Dendritic cell treated with granulocyte-macrophage colony-stimulating factor and Interleukin-4, amounts not matched to agents 40 ng/mL and 50 ng/mL, for 4 days (primary cell): Measurements from ENCODE around the gene PHC2.
"Not testable (repeated sequence)": the region's sequence is repeated elsewhere in the genome, so short reads cannot be mapped to it uniquely, and the experiment has no call there.

Experiments
- H3K27ac Mint-ChIP-seq: one replicate; pipeline ENCODE4 v1.8.0; 2022; ENCODE audit warnings: mild to moderate bottlenecking, mixed read lengths
- H3K27me3 Mint-ChIP-seq: one replicate; pipeline ENCODE4 v1.8.0; 2022; ENCODE audit warnings: mild to moderate bottlenecking, mixed read lengths
- H3K36me3 Mint-ChIP-seq: one replicate; pipeline ENCODE4 v1.8.0; 2022; ENCODE audit warnings: low read depth, mixed read lengths
- H3K4me1 Mint-ChIP-seq: one replicate; pipeline ENCODE4 v1.8.0; 2022; ENCODE audit warnings: low read depth, mixed read lengths
- H3K4me3 Mint-ChIP-seq: one replicate; pipeline ENCODE4 v1.8.0; 2022; ENCODE audit warnings: mild to moderate bottlenecking, moderate library complexity, mixed read lengths
- H3K9me3 Mint-ChIP-seq: one replicate; pipeline ENCODE4 v1.8.0; 2022; ENCODE audit warnings: mixed read lengths
- intact Hi-C: fragments of 100-400 bp; cut with micrococcal nuclease; formaldehyde crosslinking; loops from one replicate; pipeline ENCODE4 v1.15.0; 2022

Gene PHC2

DNA sequence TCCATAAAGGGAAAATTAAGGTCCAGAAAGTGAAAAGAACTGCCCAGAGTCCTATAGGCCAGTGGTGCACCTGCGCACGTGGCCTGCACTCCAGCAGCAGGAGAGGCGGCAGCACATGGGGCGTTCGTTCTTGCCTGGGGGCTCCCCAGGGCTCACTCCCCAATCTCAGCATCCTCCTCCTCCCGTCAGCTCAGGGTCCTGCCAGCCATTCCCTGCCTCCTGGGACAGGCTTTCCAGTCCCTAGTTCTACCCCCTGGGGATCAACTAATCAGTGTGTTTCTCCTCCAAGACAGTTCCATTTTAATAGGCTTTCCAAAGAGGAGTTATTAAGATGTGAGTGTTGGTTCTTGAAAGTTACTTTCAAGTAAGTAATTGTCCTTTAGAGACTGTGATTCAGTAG lies 108.8 kb downstream of the PHC2 start:
- Mint-ChIP-seq H3K27ac (no peak overlapping the region), H3K27me3 (peaks cover 9% of the 10 kb centered on the region), H3K4me3 (no peak overlapping the region), H3K4me1 (peaks cover 17% of the 10 kb centered on the region), H3K9me3 (no peaks in the 10 kb centered on the region), H3K36me3 (peaks cover 39% of the 10 kb centered on the region)
- intact Hi-C loops, result no loop called here

DNA sequence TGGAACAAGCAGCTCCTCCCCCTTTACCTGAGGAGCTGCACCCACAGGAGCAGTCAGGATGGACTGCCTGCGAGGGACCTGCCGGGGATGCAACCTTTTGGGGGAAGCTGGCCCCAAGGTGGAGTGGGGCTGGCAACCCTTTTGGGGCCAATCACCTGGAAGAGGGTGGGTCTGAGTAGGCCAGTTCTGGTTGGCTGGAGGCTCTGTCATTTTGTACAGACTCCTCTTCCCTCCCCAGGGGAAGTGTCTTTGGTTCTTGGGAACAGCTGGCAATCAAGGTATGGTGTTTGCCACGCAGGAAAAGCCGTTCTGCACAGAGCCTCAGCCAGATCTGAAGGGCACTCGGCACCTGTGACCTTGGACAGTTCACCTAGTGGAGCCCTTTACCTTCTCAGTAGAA lies 109.7 kb downstream of the PHC2 start:
- Mint-ChIP-seq H3K4me1 (peaks cover 8% of the 10 kb centered on the region), H3K27ac (no peak overlapping the region), H3K27me3 (peaks cover 16% of the 10 kb centered on the region), H3K36me3 (peaks cover 36% of the 10 kb centered on the region), H3K4me3 (no peak overlapping the region), H3K9me3 (no peaks in the 10 kb centered on the region)
- intact Hi-C loops, result no loop called here

DNA sequence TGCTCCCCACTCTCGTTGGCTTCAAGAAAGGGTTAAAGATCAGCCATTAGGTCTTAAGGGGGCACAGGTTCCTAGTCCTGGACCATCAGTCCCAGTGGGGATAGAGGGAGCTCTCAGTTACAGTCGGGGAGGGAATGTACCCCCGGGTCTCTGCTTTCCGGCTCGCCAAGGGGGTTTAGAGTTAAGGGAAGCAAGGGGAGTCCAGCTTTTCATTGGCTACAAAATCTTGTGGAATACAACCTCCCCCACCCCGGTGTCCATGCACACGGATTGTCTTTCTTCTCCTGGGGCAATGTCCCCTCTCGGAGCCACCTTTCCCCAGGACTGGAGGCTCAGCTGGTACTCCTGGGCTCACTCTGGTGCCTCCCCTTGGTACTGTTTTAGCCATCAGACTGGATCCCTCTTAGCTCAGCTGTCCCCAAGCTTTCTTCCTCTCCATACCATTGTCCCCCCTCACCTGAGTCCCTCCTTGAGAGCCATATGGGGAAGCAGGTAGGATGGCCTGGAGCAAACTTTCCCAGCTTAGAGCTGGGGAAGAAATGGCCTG lies 110.2 kb downstream of the PHC2 start, which contains the start of gene A3GALT2:
Gene A3GALT2 (minus strand): TSS at position 480 of the 547 bp plus-strand sequence. CDS start 0 bp downstream, at position 480.
- Mint-ChIP-seq H3K4me3 (no peak within 1 kb of the TSS), H3K27me3 (peaks cover 18% of the 10 kb centered on the region), H3K27ac (no peak within 1 kb of the TSS), H3K9me3 (no peaks in the 10 kb centered on the region), H3K36me3 (peaks cover 31% of the 10 kb centered on the region), H3K4me1 (peaks cover 3% of the 10 kb centered on the region)
- intact Hi-C loops, result no loop called here

DNA sequence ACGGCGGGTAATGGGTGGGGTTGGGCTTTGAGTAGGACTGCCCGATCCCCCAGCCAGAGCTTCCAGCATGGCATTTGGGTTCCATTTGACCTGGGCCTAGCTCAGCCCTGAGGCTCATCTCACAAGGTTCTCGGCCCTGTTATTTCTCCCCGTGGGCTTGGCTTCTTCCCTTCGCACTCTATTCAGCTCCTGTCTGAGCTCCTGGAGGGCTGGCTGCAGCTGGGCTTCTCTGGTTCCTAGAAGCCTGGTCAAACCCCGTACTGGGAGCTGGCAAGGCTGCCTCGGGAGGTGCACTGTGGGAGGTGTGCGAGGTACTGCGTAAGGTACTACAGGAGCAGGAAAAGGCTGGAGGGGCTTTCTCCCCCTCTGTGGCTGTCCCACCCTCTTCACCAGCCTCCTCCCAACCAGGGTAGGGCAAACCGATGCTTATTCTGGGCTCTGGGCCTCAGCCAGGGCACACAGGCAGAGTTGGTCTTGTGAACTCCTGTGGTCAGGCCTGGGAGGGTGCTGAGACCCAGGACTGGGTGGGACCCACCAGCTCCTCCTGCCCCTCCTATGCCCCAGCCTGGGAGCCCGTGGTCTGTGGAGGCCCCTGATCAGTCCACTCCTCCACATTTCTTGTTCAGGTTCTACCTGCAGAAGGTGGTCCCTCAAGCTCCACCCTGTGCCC lies 110.8 kb downstream of the PHC2 start:
- no peaks in the 10 kb centered on the region for H3K4me1 Mint-ChIP-seq
- H3K27ac Mint-ChIP-seq, result no peak overlapping the region
- H3K4me3 Mint-ChIP-seq, result no peak overlapping the region
- peaks cover 25% of the 10 kb centered on the region for H3K36me3 Mint-ChIP-seq
- peaks cover 18% of the 10 kb centered on the region for H3K27me3 Mint-ChIP-seq
- H3K9me3 Mint-ChIP-seq, result no peaks in the 10 kb centered on the region
- intact Hi-C loops, result no loop called here

DNA sequence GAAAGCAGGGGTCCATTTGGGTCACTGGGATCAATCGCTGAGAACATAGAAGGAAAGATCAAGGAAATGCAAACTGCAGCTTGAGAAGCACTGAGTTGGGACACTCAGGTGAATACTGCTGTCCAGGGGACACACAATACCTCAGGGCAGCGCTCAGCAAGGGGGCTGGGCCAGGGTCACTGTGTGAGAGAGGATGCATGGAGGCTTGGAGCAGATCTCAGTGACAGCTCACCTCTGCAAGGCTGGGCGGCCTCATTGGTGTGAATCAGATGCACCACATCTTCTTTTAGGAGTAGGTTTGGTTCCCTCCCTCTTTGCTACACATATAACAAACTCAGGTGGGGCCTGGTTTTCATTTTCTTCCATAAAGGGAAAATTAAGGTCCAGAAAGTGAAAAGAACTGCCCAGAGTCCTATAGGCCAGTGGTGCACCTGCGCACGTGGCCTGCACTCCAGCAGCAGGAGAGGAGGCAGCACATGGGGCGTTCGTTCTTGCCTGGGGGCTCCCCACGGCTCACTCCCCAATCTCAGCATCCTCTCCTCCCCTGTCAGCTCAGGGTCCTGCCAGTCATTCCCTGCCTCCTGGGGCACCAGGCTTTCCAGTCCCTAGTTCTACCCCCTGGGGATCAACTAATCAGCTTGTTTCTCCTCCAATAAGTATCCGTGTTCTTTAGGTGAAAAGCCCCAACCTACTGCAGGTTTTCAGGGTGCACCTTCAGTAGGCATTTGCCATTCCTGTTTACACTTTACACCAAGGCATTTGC lies 111.5 kb downstream of the PHC2 start:
- intact Hi-C loops, result no loop called here
- Mint-ChIP-seq H3K27ac (no peak overlapping the region), H3K4me1 (no peaks in the 10 kb centered on the region), H3K36me3 (peaks cover 18% of the 10 kb centered on the region), H3K9me3 (no peaks in the 10 kb centered on the region), H3K27me3 (peaks cover 18% of the 10 kb centered on the region), H3K4me3 (no peak overlapping the region)

- H3K27me3 Mint-ChIP-seq, result peaks cover 18% of the 10 kb centered on the region
- H3K4me1 Mint-ChIP-seq, result no peaks in the 10 kb centered on the region
These were observed 112.9 kb downstream of the PHC2 start for GRCh38 chr1:33317946-33318345.

DNA sequence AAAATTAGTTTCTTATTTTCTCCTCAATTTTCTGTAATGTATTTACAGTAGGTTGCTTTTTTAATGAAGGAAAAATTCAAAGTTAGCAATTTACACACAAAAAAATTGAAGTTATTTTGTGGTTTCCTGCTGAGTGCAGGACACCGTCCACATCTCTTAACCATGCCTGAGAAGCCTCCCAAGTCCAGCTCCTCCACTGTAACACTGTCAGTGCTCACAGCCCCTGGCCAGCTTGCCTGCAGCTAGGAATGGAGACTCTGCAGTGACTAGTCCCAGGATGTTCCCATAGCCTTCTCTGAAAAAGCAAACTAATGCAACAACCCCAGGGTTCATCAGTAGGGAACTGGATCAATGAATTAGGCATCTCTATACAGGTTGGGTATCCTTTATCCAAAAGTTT lies 113.5 kb downstream of the PHC2 start:
- Mint-ChIP-seq H3K4me3 (no peak overlapping the region), H3K9me3 (no peaks in the 10 kb centered on the region), H3K4me1 (no peaks in the 10 kb centered on the region), H3K27ac (no peak overlapping the region), H3K27me3 (peaks cover 19% of the 10 kb centered on the region), H3K36me3 (no peaks in the 10 kb centered on the region)
- intact Hi-C loops, result no loop called here

More at GRCh38 chr1:33317946-33318345, 112.9 kb downstream of the PHC2 start:
- Mint-ChIP-seq H3K4me3 (no peak overlapping the region), H3K27ac (no peak overlapping the region), H3K9me3 (no peaks in the 10 kb centered on the region), H3K36me3 (peaks cover 4% of the 10 kb centered on the region)
- intact Hi-C loops, result no loop called here

- H3K27ac Mint-ChIP-seq, result no peak overlapping the region
- intact Hi-C loops, result no loop called here
- peaks cover 25% of the 10 kb centered on the region for H3K27me3 Mint-ChIP-seq
- no peaks in the 10 kb centered on the region for H3K36me3 Mint-ChIP-seq
- peaks cover under 1% of the 10 kb centered on the region for H3K4me1 Mint-ChIP-seq
- H3K4me3 Mint-ChIP-seq, result no peak overlapping the region
- no peaks in the 10 kb centered on the region for H3K9me3 Mint-ChIP-seq
These were observed 114.3 kb downstream of the PHC2 start for GRCh38 chr1:33316601-33317000.

DNA sequence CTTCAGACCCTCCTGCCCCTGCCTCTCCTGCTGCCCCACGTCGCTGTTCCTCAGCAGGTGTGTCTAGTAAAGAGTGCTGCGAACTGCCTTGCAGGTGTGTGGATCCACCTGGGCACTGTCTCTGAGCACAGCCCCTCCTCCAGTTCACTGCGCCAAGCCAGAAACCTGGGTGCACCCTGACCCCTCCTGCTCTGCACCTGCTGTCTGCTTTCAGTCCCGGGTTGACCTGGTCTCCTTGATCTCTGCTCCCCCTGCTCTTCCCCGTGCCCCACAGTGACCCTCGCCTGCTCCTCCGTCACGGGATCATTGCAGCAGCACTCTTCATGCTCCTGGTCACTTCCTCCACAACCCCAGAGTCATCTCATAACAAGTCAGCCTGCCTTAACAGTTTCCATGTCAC lies 116.5 kb downstream of the PHC2 start:
- H3K36me3 Mint-ChIP-seq, result no peaks in the 10 kb centered on the region
- intact Hi-C loops, result no loop called here
- no peak overlapping the region for H3K27ac Mint-ChIP-seq
- H3K4me1 Mint-ChIP-seq, result peaks cover 7% of the 10 kb centered on the region
- H3K9me3 Mint-ChIP-seq, result no peaks in the 10 kb centered on the region
- H3K4me3 Mint-ChIP-seq, result no peak overlapping the region
- peaks cover 37% of the 10 kb centered on the region for H3K27me3 Mint-ChIP-seq

GRCh38 chr1:33312413-33312749 lies 118.5 kb downstream of the PHC2 start:
- Mint-ChIP-seq H3K4me1 (peaks cover 7% of the 10 kb centered on the region), H3K9me3 (no peaks in the 10 kb centered on the region), H3K4me3 (no peak overlapping the region), H3K27me3 (peaks cover 33% of the 10 kb centered on the region), H3K27ac (no peak overlapping the region), H3K36me3 (no peaks in the 10 kb centered on the region)
- intact Hi-C loops, result no loop called here

DNA sequence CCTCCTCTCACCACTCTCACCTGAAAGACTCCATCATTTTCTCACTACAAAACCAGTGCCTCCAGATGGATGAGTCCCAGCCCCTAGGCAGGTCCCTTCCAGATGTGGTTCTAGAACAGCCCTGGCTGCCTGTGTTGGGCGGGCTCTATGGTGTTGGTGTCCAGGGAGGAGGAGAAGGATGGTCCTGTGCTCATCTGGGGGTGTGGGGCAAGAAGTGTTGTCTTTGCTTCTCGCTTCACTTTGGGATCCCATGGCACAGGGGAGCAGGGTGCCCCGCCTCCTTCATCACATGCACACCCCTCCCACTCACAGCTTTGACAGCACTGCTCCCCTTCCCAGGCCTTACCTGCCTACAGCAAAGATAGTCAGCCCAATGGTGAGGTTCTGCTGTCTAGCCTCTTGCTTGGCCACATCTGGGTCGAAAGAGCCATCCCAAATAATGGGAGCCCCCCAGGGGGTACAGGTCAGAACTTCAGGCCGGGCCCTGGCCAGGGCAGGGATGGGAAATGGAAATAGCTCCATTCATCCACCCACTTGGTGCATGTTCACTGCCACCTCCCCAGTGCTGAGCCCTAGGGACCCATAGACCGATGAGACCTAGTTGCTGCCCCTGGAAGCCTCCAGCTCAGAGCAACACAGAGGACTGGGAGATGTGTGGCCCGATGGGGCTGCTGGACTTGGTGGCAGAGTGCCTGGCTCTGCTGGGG lies 119.0 kb downstream of the PHC2 start:
- H3K4me1 Mint-ChIP-seq, result peaks cover 8% of the 10 kb centered on the region
- no peak overlapping the region for H3K4me3 Mint-ChIP-seq
- H3K27ac Mint-ChIP-seq, result no peak overlapping the region
- intact Hi-C loops, result no loop called here
- no peaks in the 10 kb centered on the region for H3K36me3 Mint-ChIP-seq
- no peaks in the 10 kb centered on the region for H3K9me3 Mint-ChIP-seq
- H3K27me3 Mint-ChIP-seq, result peaks cover 34% of the 10 kb centered on the region

GRCh38 chr1:33310702-33311101 lies 120.2 kb downstream of the PHC2 start:
- Mint-ChIP-seq H3K9me3 (no peaks in the 10 kb centered on the region), H3K27me3 (peaks cover 39% of the 10 kb centered on the region), H3K4me3 (no peak overlapping the region), H3K27ac (no peak overlapping the region), H3K36me3 (no peaks in the 10 kb centered on the region), H3K4me1 (peaks cover 19% of the 10 kb centered on the region)
- intact Hi-C loops, result no loop called here

DNA sequence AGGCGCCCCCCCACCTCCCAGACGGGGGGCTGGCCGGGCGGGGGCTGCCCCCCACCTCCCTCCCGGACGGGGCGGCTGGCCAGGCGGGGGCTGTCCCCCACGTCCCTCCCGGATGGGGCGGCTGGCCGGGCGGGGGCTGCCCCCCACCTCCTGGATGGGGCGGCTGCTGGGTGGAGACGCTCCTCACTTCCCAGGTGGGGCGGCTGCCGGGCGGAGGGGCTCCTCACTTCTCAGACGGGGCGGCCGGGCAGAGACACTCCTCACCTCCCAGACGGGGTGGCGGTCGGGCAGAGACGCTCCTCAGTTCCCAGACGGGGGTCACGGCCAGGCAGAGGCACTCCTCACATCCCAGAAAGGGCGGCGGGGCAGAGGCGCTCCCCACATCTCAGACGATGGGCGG lies 121.5 kb downstream of the PHC2 start:
- H3K4me3 Mint-ChIP-seq, intact Hi-C loops: not testable (repeated sequence)

GRCh38 chr1:33307494-33307864 lies 123.4 kb downstream of the PHC2 start:
- Mint-ChIP-seq H3K4me1 (peaks cover 29% of the 10 kb centered on the region), H3K4me3 (no peak overlapping the region), H3K9me3 (no peaks in the 10 kb centered on the region), H3K27ac (no peak overlapping the region), H3K27me3 (peaks cover 51% of the 10 kb centered on the region), H3K36me3 (no peaks in the 10 kb centered on the region)
- intact Hi-C loops, result no loop called here

More for the DNA sequence above, 121.5 kb downstream of the PHC2 start:
- Mint-ChIP-seq H3K4me1 (peaks cover 19% of the 10 kb centered on the region), H3K27me3 (peaks cover 49% of the 10 kb centered on the region)
- H3K27ac Mint-ChIP-seq, H3K9me3 Mint-ChIP-seq, H3K36me3 Mint-ChIP-seq: not testable (repeated sequence)
